A549 treated with dexamethasone at 1 μM for 4 hours (cell line): ENCODE measurements around the gene DEDD2. TPM values are rescaled to one million over a fixed set of nuclear protein-coding genes. Genes with fewer than 3 reads are reported as not detected.

ENCODE experiments used
- total RNA-seq: library from RNA; stranded (reverse); fragments of 200-300 nt; extraction: Qiagen RNA extraction; gene quantifications from 5 replicates; pipeline ENCODE4 v1.2.3, GENCODE V29; 2022

The DEDD2 gene
- 43.9 to 67.3 TPM (median 59.2 TPM) in 5 replicates for total RNA-seq

GRCh38 chr19:42217520-42218437 is at the start of gene DEDD2:
Gene DEDD2 (minus strand): TSS chr19:42217677. CDS start chr19:42217007, 670 bp downstream.

GRCh38 chr19:42254850-42255765 is 37.6 kb upstream of the DEDD2 start, which contains the start of gene ERF:
Gene ERF (minus strand): TSS chr19:42255128. CDS start chr19:42254999, 129 bp downstream.

GRCh38 chr19:42242512-42243409 is 25.3 kb upstream of the DEDD2 start, which contains the start of gene GSK3A:
Gene GSK3A (minus strand): TSS chr19:42242602. CDS start chr19:42242465, 137 bp downstream.

GRCh38 chr19:42219812-42220750 is 2.6 kb upstream of the DEDD2 start, which contains the start of gene ZNF526:
Gene ZNF526 (plus strand): TSS chr19:42220312. CDS start chr19:42224404, 4,092 bp downstream.

Other genes starting within 250 kb of the DEDD2 start
- gene ATP1A3, start 223.4 kb downstream of the DEDD2 start, total RNA-seq = 2.9 to 5.9 TPM (median 4.7 TPM) in 5 replicates
- gene GRIK5, start 147.5 kb downstream of the DEDD2 start, total RNA-seq = 0.21 to 0.85 TPM (median 0.43 TPM) in 5 replicates
- gene ZNF574, start 141.5 kb downstream of the DEDD2 start, total RNA-seq = 27.5 to 39.1 TPM (median 36.6 TPM) in 5 replicates
- gene POU2F2, start 85.2 kb downstream of the DEDD2 start, total RNA-seq = 0.32 to 0.80 TPM (median 0.58 TPM) in 5 replicates
- 14.7 to 21.8 TPM (median 20.5 TPM) in 5 replicates for gene ZNF526, start 2.6 kb upstream of the DEDD2 start, total RNA-seq
- 98.2 to 161 TPM (median 151 TPM) in 5 replicates for gene GSK3A, start 24.9 kb upstream of the DEDD2 start, total RNA-seq
- 93.6 to 136 TPM (median 133 TPM) in 5 replicates for gene ERF, start 37.5 kb upstream of the DEDD2 start, total RNA-seq
- gene CIC, start 51.6 kb upstream of the DEDD2 start, total RNA-seq = 29.7 to 57.5 TPM (median 53.9 TPM) in 5 replicates
- 3.4 to 4.5 TPM (median 3.6 TPM) in 5 replicates for gene PRR19, start 84.5 kb upstream of the DEDD2 start, total RNA-seq
- 117 to 151 TPM (median 136 TPM) in 5 replicates for gene PAFAH1B3, start 84.9 kb upstream of the DEDD2 start, total RNA-seq
- 2.2 to 4.2 TPM (median 3.6 TPM) in 5 replicates for gene TMEM145, start 95.6 kb upstream of the DEDD2 start, total RNA-seq
- gene MEGF8, start 108.0 kb upstream of the DEDD2 start, total RNA-seq = 19.7 to 32.1 TPM (median 27.4 TPM) in 5 replicates
- 39.9 to 48.7 TPM (median 42.0 TPM) in 5 replicates for gene CNFN, start 172.6 kb upstream of the DEDD2 start, total RNA-seq
- gene LIPE, start 209.7 kb upstream of the DEDD2 start, total RNA-seq = 1.4 to 2.1 TPM (median 1.6 TPM) in 5 replicates
- gene CXCL17, start 225.3 kb upstream of the DEDD2 start, total RNA-seq = 0.08 to 0.20 TPM (median 0.17 TPM) in 4 of 5 replicates, not detected in the other